ENCODE results near the gene CTSW.
"Not testable (repeated sequence)": the region's sequence is repeated elsewhere in the genome, so short reads cannot be mapped to it uniquely, and the experiment has no call there.

Gene CTSW

DNA sequence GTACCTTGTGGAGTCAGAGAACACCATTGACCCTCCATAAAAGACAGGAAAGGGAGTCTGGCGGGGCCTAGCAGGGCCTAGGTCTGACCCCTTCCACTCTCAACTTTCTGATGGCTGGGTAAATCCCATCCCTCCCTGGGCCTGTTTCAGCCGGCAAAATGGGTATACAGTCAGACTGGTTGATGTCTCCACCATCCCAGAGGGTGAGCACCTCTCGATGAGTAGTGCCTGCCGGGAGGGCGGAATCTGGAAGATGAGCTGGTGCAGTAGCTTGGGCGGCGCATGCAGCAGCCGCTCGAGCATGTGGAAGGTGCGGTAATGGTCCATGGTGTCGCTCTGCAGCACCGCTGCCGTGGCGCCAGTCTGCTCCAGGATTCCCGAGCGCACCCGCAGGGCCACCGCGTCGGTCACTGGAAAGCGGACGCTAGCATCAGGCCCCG lies 8.1 kb downstream of the CTSW start:
- TF ChIP-seq, protein P1, sequence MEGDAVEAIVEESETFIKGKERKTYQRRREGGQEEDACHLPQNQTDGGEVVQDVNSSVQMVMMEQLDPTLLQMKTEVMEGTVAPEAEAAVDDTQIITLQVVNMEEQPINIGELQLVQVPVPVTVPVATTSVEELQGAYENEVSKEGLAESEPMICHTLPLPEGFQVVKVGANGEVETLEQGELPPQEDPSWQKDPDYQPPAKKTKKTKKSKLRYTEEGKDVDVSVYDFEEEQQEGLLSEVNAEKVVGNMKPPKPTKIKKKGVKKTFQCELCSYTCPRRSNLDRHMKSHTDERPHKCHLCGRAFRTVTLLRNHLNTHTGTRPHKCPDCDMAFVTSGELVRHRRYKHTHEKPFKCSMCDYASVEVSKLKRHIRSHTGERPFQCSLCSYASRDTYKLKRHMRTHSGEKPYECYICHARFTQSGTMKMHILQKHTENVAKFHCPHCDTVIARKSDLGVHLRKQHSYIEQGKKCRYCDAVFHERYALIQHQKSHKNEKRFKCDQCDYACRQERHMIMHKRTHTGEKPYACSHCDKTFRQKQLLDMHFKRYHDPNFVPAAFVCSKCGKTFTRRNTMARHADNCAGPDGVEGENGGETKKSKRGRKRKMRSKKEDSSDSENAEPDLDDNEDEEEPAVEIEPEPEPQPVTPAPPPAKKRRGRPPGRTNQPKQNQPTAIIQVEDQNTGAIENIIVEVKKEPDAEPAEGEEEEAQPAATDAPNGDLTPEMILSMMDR (IDR thresholded peaks at IDR 0.05; ENCODE audit: insufficient read depth, low read length, poor library complexity, severe bottlenecking), result no peak
- no peak for DNase-seq (ENCODE audit: extremely low read depth, insufficient read length)
- H3K4me3 ChIP-seq (replicated peaks; ENCODE audit: low read depth, low read length), result peak overlapping the region; percentile 96
- no peaks in the 10 kb centered on the region for H3K27me3 ChIP-seq (replicated peaks; ENCODE audit: control insufficient read depth, insufficient read depth, low read length)
- H3K36me3 ChIP-seq (ENCODE audit: control insufficient read depth, insufficient read depth, low read length), result peaks cover 26% of the 10 kb centered on the region

DNA sequence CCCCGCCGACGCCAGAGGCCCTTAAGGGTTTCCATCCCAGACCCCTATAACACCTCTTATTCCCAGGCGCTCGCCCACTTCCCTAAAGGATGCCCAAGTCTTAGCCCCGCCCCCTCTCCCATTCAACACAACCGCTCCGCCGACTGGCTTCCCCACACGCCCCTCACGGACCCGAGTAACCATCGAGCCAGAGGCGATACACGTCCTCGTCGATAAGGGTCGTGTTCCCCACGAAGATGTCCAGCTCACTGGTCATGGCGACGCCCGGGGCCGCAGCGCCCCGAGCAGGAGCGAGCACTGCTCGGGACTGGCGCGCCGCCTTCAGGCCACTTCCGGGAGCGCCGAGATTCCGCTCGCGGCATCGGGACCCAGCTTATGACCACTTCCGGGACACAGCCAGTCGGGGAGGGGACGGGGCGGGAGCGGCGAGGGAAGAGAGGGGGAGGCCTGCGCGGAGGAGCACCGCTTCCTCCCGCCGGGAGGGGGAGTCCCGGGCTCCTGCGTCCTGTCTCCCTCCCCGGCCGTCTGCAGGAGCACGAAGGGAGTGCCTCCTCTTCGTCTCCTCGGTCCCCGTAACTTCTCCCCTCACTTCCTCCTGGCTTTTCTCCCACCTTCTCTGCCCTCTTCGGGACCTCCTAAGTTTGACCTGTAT lies 8.7 kb downstream of the CTSW start, which contains the start of gene FIBP:
TSS of gene FIBP (minus strand) at position 309 of the 652 bp plus-strand sequence. CDS start at position 256, 53 bp downstream.
- Histone ChIP-seq H3K4me3 (replicated peaks; ENCODE audit: low read depth, low read length) (peak within 1 kb of the TSS; percentile 96), H3K27me3 (replicated peaks; ENCODE audit: control insufficient read depth, insufficient read depth, low read length) (no peaks in the 10 kb centered on the region), H3K36me3 (ENCODE audit: control insufficient read depth, insufficient read depth, low read length) (peaks cover 21% of the 10 kb centered on the region)
- TF ChIP-seq, protein P1 (IDR thresholded peaks at IDR 0.05; ENCODE audit: insufficient read depth, low read length, poor library complexity, severe bottlenecking), result peak; percentile 85
- peak; percentile 98 for DNase-seq (ENCODE audit: extremely low read depth, insufficient read length)

DNA sequence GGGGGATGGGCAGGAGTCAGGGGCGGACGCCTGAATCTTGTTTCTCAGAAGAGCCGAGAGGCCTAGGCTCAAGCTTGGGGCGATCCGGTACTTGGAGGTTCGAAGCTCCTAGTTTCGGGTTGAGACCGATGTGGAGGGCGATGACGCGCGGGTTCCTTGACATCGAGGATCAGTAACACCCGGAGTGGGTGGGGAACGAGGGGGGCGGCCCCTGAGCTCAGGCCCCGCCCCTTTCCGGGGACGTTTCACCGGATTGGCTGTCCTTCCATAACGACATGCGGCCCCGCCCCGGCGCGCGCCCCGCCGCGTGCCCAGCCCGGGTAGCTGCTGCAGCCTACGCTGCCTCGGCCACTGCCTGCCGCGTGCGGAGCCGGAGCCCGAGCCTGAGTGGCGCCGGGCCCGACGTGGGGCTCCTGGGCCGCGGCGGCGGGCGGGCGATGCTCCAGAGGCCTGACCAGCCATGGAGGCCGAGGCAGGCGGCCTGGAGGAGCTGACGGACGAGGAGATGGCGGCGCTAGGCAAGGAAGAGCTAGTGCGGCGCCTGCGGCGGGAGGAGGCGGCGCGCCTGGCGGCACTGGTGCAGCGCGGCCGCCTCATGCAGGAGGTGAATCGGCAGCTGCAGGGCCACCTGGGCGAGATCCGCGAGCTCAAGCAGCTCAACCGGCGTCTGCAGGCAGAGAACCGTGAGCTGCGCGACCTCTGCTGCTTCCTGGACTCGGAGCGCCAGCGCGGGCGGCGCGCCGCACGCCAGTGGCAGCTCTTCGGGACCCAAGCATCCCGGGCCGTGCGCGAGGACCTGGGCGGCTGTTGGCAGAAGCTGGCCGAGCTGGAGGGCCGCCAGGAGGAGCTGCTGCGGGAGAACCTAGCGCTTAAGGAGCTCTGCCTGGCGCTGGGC lies 10.9 kb downstream of the CTSW start, which contains the start of gene CCDC85B:
TSS of gene CCDC85B (plus strand) at position 350 of the 895 bp plus-strand sequence. CDS start at position 461, 111 bp downstream.
- TF ChIP-seq, protein P1 (IDR thresholded peaks at IDR 0.05; ENCODE audit: insufficient read depth, low read length, poor library complexity, severe bottlenecking), result no peak
- Histone ChIP-seq H3K36me3 (ENCODE audit: control insufficient read depth, insufficient read depth, low read length) (peaks cover 4% of the 10 kb centered on the region; the same call in 1 of the 2 replicates), H3K27me3 (replicated peaks; ENCODE audit: control insufficient read depth, insufficient read depth, low read length) (no peaks in the 10 kb centered on the region), H3K4me3 (replicated peaks; ENCODE audit: low read depth, low read length) (peak within 1 kb of the TSS; percentile 96)
- peak; percentile 100 for DNase-seq (ENCODE audit: extremely low read depth, insufficient read length)

DNA sequence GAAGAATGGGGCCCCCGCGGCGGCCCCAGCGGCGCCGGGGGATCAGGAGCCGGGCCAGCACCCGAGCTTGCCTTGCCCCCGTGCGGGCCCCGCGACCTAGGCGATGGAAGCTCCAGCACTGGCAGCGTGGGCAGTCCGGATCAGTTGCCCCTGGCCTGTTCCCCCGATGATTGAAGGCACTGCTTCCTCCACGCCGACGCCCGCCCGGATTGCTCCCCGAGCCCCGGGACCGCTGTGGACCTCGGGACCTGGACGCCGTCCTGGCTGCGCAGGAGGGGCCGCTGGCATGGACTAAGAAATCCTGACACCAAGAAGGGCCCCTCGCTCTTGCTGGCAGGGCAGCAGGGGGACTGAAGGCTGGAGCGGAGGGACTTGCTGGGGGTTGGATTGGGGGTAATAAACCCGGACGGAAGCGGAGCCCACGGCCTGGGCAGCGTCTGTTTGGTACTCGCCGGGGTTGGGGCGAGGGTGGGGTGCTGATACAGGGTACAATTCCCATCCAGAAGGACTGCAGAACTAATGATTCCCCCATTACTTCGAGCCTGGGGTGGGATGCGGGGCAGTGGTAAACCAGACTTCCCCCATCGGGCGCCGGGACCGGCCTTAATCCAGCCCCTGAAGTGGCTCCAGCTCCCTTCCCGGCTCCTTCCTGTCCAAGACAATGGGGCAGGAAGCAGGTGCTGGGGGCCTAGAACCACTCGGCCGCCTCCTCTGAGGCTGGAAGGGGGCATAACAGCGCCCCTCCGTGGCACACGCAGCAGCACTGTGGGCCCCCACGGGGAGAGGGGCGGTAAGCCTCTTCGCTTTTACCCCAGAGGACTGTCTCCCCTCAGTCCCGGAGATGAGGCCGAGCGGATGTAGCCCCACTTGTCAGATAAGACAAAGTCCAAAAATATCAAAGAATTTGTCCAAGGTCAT lies 11.8 kb downstream of the CTSW start:
- H3K36me3 ChIP-seq (ENCODE audit: control insufficient read depth, insufficient read depth, low read length), result no peaks in the 10 kb centered on the region; the same call in 1 of the 2 replicates
- H3K4me3 ChIP-seq (replicated peaks; ENCODE audit: low read depth, low read length), result peak overlapping the region; percentile 89
- H3K27me3 ChIP-seq (replicated peaks; ENCODE audit: control insufficient read depth, insufficient read depth, low read length), result no peaks in the 10 kb centered on the region
- TF ChIP-seq, protein P1 (IDR thresholded peaks at IDR 0.05; ENCODE audit: insufficient read depth, low read length, poor library complexity, severe bottlenecking), result peak; percentile 64
- DNase-seq (ENCODE audit: extremely low read depth, insufficient read length), result peak; percentile 59

DNA sequence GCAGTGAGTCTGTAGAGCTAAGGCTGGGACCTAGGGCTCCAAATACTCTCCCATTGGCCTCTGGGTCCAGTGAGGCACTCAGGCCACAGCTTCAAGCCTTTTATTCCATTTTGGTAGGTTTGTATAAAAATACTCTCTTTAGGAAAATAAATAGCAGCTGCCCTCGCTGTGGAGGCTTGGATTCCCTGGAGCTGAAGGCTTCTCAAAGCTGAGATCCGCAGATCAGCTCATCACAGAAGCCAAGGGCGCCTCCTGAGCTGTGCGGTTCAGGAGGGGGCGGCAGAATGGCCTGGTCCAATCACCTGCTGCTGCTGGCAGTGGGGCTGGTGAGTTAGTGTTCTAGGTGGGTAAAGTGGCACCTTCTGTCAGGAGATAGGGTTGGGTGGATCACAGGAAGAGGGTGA lies 12.5 kb downstream of the CTSW start:
- not testable (repeated sequence) for DNase-seq (ENCODE audit: extremely low read depth, insufficient read length); H3K36me3 ChIP-seq (ENCODE audit: control insufficient read depth, insufficient read depth, low read length); H3K27me3 ChIP-seq (replicated peaks; ENCODE audit: control insufficient read depth, insufficient read depth, low read length)
- H3K4me3 ChIP-seq (replicated peaks; ENCODE audit: low read depth, low read length), result peak overlapping the region; percentile 89

All from GM06990 (cell line).